Endothelial cell of umbilical vein (primary cell): ENCODE measurements around the gene SRGN. TPM values are rescaled to one million over a fixed set of nuclear protein-coding genes. Genes with fewer than 3 reads are reported as not detected.

Experiments
- BruUV-seq: library from RNA; stranded (reverse); fragments of 400-500 nt; replicated peaks from 2 replicates; lab custom pipeline; 2021; lab: Mats Ljungman, UMichigan
- CTCF ChIA-PET: fragments of 300-600, 350-600 bp; sonication (Branson Sonifier 250); formaldehyde crosslinking; loops from one replicate; lab custom pipeline; 2021; ENCODE audit warnings: antibody characterized with exemption, inconsistent platforms; lab: Charles Lee
- POLR2A ChIA-PET: fragments of 300-600, 350-600 bp; sonication (Branson Sonifier 250); formaldehyde crosslinking; loops from one replicate; lab custom pipeline; 2021; ENCODE audit warnings: antibody characterized with exemption, inconsistent platforms; lab: Charles Lee
- DNase-seq: peaks from one replicate; pipeline ENCODE4 v3.0.0-alpha.2; 2011; ENCODE audit warnings: low read depth, low spot score
- FAIRE-seq: peaks from 2 replicates; lab custom pipeline; 2011; peaks lifted over from hg19 to GRCh38; lab: Jason Lieb, UNC
- H2AFZ ChIP-seq: 2 replicates; pipeline ENCODE4 v1.6.0; 2012; ENCODE audit warnings: low read depth, low read length, control low read depth, inconsistent platforms
- H3K27ac ChIP-seq: 2 replicates; pipeline ENCODE4 v1.5.1; 2011; ENCODE audit warnings: low read depth, mild to moderate bottlenecking, control low read depth, low read length, moderate library complexity; ENCODE audit not compliant: insufficient read depth
- H3K27me3 ChIP-seq, 2 experiments: 2 replicates each; pipeline versions ENCODE4 v1.6.0 to v1.6.1; 2011; ENCODE audit warnings: low read length in 2 of 2, mixed read lengths in 1 of 2; ENCODE audit not compliant: control insufficient read depth in 2 of 2, insufficient read depth in 2 of 2
- H3K36me3 ChIP-seq, 2 experiments: 2 replicates in 1 of 2; 3 replicates in 1 of 2; pipeline ENCODE4 v1.5.1; 2011; ENCODE audit warnings: low read length in 2 of 2, mild to moderate bottlenecking in 1 of 2, moderate library complexity in 1 of 2; ENCODE audit not compliant: control insufficient read depth in 2 of 2, insufficient read depth in 2 of 2; ENCODE audit errors: extremely low read depth in 1 of 2
- H3K4me1 ChIP-seq: 3 replicates; pipeline ENCODE4 v1.5.1; 2011; ENCODE audit warnings: mild to moderate bottlenecking, low read length; ENCODE audit not compliant: control insufficient read depth, insufficient read depth; ENCODE audit errors: extremely low read depth
- H3K4me2 ChIP-seq: 2 replicates; pipeline ENCODE4 v1.6.1; 2011; ENCODE audit warnings: low read length, control low read depth, mixed read lengths; ENCODE audit not compliant: insufficient read depth
- H3K4me3 ChIP-seq, 3 experiments: fragments of 200-600 bp in 1 of 3; sonication (generic), shearing (Covaris generic) in 1 of 3; replicated peaks in 1 of 3; 2 replicates each; pipeline ENCODE4 v1.5.1; 2011 to 2016; ENCODE audit warnings: control low read depth in 3 of 3, low read length in 3 of 3, mild to moderate bottlenecking in 2 of 3, inconsistent platforms in 1 of 3, low read depth in 1 of 3, moderate library complexity in 1 of 3; ENCODE audit not compliant: insufficient read depth in 1 of 3
- H3K79me2 ChIP-seq: 2 replicates; pipeline ENCODE4 v1.6.0; 2012; ENCODE audit warnings: low read length, inconsistent platforms; ENCODE audit not compliant: control insufficient read depth, insufficient read depth
- H3K9ac ChIP-seq: replicated peaks from 2 replicates; pipeline ENCODE3; 2011; ENCODE audit warnings: low read length, control low read depth; ENCODE audit not compliant: insufficient read depth; ENCODE audit errors: extremely low read depth
- H3K9me1 ChIP-seq: replicated peaks from 3 replicates; pipeline ENCODE4 v1.6.0; 2011; ENCODE audit warnings: mild to moderate bottlenecking, low read length; ENCODE audit not compliant: control insufficient read depth, insufficient read depth; ENCODE audit errors: extremely low read depth
- H3K9me3 ChIP-seq: replicated peaks from 2 replicates; pipeline ENCODE4 v1.5.1; 2012; ENCODE audit warnings: low read length, inconsistent platforms; ENCODE audit not compliant: control insufficient read depth, insufficient read depth
- H4K20me1 ChIP-seq: replicated peaks from 2 replicates; pipeline ENCODE3; 2011; ENCODE audit warnings: mild to moderate bottlenecking, low read length; ENCODE audit not compliant: control insufficient read depth, insufficient read depth; ENCODE audit errors: extremely low read depth
- CTCF ChIP-seq, 2 donors: IDR thresholded peaks; 1 replicate in 1 of 2; 2 replicates in 1 of 2; pipeline ENCODE4 v1.5.1; 2011; ENCODE audit warnings: low read length in 2 of 2, mild to moderate bottlenecking in 2 of 2, moderate library complexity in 2 of 2, control low read depth in 1 of 2, inconsistent platforms in 1 of 2, low read depth in 1 of 2; ENCODE audit not compliant: insufficient read depth in 1 of 2; ENCODE audit errors: extremely low read depth in 1 of 2
- EZH2 ChIP-seq: IDR thresholded peaks from 2 replicates; pipeline ENCODE4 v1.6.1; 2012; ENCODE audit warnings: borderline replicate concordance, low read depth, mild to moderate bottlenecking, moderate library complexity, low read length, inconsistent platforms; ENCODE audit not compliant: severe bottlenecking
- FOS ChIP-seq: IDR thresholded peaks from 2 replicates; pipeline ENCODE4 v1.6.1; 2011; ENCODE audit warnings: mild to moderate bottlenecking, low read length, moderate library complexity, borderline replicate concordance; ENCODE audit not compliant: insufficient read depth
- GATA2 ChIP-seq: IDR thresholded peaks from 2 replicates; pipeline ENCODE4 v1.7.0; 2011; ENCODE audit warnings: low read depth, mild to moderate bottlenecking, moderate library complexity, mixed read lengths, low read length; ENCODE audit not compliant: insufficient read length, insufficient read depth
- JUN ChIP-seq: IDR thresholded peaks from 2 replicates; pipeline ENCODE4 v1.6.1; 2011; ENCODE audit warnings: borderline replicate concordance, low read depth; ENCODE audit not compliant: insufficient read length, insufficient read depth
- MYC ChIP-seq: IDR thresholded peaks from one replicate; pipeline ENCODE4 v1.6.1; 2011; ENCODE audit warnings: mild to moderate bottlenecking, low read depth, low read length
- POLR2A ChIP-seq: IDR thresholded peaks from 2 replicates; pipeline ENCODE4 v1.6.1; 2012; ENCODE audit warnings: low read depth, mild to moderate bottlenecking, control low read depth, low read length
- POLR2AphosphoS5 ChIP-seq: IDR thresholded peaks from 2 replicates; pipeline ENCODE4 v1.6.1; 2012; ENCODE audit warnings: low read depth, mild to moderate bottlenecking, control low read depth, low read length, moderate library complexity; ENCODE audit not compliant: insufficient read depth
- dilution Hi-C: fragments of 300-500 bp; cut with MboI; formaldehyde crosslinking; loops from one replicate; pipeline ENCODE4 v1.15.0; 2019; ENCODE audit warnings: low sequenced_read_pairs; ENCODE audit not compliant: extremely low pct_ligation_motif_present
- intact Hi-C: fragments of 100-400 bp; cut with micrococcal nuclease; formaldehyde crosslinking; loops from one replicate; pipeline ENCODE4 v1.10.0; 2022
- polyA plus RNA-seq, 4 experiments: library from polyadenylated mRNA; depleted of rRNA in 3 of 4; stranded (reverse) in 3 of 4; unstranded in 1 of 4; fragments of >200 nt; gene quantifications; 2 replicates each; pipeline versions ENCODE4 v1.2.1 to v1.2.3, GENCODE V29; 2011 to 2012; ENCODE audit warnings: missing spikeins in 1 of 4
- total RNA-seq: library from RNA; stranded (reverse); gene quantifications from 2 replicates; pipeline ENCODE4 v1.2.3, GENCODE V29; 2021
- TF ChIP-seq, protein P1 (sequence below): IDR thresholded peaks from 2 replicates; pipeline ENCODE4 v1.6.1; 2011; ENCODE audit not compliant: insufficient read depth, insufficient read length

Gene SRGN
- total and polyA plus RNA-seq, 2 donors (not counting 3 experiments of a cell fraction or from before 2014, with no cell fraction given), result 384 to 450 TPM

GRCh38 chr10:69151984-69152383 lies 64.1 kb downstream of the SRGN start:
- no peaks in the 10 kb centered on the region for H3K27me3 ChIP-seq

More at GRCh38 chr10:69151984-69152383, 64.1 kb downstream of the SRGN start:
- dilution Hi-C loops (no loop called here), intact Hi-C loops (no loop called here)
- Histone ChIP-seq H3K27ac (no peak overlapping the region), H2AFZ (no peak overlapping the region), H3K9me1 (no peaks in the 10 kb centered on the region), H3K9me3 (no peaks in the 10 kb centered on the region), H3K4me1 (no peaks in the 10 kb centered on the region), H3K4me2 (no peak overlapping the region), H3K4me3 (no peak overlapping the region), H3K36me3 (no peaks in the 10 kb centered on the region), H3K79me2 (peaks cover 41% of the 10 kb centered on the region), H4K20me1 (peaks cover 3% of the 10 kb centered on the region), H3K9ac (no peak overlapping the region)
- POLR2A ChIA-PET, result interaction anchor here (0.6 kb wide), 1 partner anchor 55 kb away, joined by 4 read pairs; no protein-coding TSS in a partner anchor
- no peak for FAIRE-seq
- BruUV-seq, result no TSS peak
- no peak for TF ChIP-seq POLR2A
- no peak for TF ChIP-seq FOS
- TF ChIP-seq EZH2, result no peak
- TF ChIP-seq MYC, result no peak
- TF ChIP-seq, protein P1, sequence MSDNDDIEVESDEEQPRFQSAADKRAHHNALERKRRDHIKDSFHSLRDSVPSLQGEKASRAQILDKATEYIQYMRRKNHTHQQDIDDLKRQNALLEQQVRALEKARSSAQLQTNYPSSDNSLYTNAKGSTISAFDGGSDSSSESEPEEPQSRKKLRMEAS, result no peak
- TF ChIP-seq GATA2, result no peak
- no peak for TF ChIP-seq POLR2AphosphoS5
- no peak for TF ChIP-seq CTCF (IDR thresholded peaks at IDR 0.05; ENCODE audit: extremely low read depth in 1 of 2, insufficient read depth in 1 of 2, low read depth in 1 of 2, low read length in 2 of 2)
- no peak for TF ChIP-seq JUN
- DNase-seq, result no peak
- CTCF ChIA-PET, result no interaction called here
